HG02943 (cell line): ENCODE measurements around the gene B3GAT3.
"Not testable (repeated sequence)": the region's sequence is repeated elsewhere in the genome, so short reads cannot be mapped to it uniquely, and the experiment has no call there.

Source experiments
- ATAC-seq: cut with Tn5 transposase; IDR thresholded peaks from one replicate; pipeline ENCODE4 v1.9.1; 2021; ENCODE audit warnings: mild to moderate bottlenecking, low read depth, moderate library complexity; ENCODE audit not compliant: unreplicated experiment

The B3GAT3 gene

DNA sequence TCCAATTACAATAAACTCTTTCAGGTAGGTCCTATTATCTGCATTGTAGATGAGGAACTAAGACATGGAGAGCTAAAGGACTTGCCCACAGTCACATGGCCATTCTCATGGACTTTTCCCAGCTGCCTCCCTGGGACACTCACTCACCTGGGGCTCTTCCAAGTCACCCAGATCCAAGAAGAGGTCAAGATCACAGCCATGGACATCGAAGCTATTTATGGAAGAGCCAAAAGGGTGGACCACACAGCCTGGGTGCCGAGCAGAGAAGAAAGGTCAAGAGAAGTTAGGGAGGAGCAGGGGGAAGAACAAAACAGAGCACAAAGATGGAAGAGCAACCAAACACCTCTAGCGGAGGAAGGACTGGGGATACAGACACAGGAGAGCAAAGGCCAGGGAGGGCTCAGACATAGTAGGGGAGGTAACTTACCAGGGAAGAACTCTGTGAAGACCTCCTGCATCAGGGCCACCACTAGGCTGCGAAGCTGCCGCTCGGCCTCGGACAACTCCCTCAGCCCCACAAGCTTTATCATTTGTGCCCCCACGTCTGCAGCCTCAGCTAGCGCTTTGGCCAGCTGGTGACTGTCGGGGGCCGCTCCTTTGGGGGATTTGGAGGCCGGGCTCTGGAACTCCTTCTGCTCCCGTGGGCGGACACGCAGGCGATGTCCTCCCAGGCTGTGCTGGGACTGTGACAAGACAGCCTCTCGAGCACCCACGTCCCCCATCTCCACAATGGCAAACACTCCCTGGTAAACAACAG, 40.6 kb downstream of the B3GAT3 start:
- no peak for ATAC-seq

DNA sequence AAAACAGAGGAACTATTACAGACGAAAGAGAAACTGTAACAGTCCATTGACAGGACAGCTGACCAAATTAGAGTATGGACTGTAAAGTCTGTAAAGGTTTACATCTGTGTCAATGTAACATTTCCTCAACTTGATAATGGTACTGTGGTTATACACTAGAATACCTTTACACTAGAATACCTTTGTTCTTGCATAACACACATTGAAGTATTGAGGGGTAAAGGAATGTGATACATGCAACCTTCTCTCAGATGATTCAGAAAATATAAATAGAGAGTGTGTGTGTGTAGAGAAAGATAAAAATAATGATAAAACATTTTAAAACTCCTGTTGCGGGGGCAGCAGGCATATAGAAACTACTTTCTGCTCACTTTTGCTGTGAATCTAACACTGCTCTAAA, 42.5 kb downstream of the B3GAT3 start:
- ATAC-seq = no peak

DNA sequence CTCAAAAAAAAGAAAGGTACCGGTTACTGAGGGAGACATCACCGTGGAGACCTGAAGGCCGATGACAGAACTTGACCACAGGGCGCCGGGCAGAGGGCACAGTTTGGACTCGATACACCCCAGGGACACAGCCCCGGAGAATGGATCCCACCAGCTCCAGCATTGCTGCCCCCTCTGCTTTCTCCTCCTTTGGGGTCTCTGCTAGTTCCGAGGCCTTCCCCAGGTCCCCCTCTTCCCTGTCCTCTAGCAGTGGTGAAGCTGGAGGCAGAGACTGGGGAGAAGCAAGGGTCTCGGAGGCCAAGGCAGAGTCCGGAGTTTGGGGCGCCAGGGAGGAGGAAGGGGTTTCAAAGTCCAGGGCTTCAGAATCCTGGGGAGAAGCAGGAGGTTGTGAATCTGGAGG, 43.2 kb downstream of the B3GAT3 start:
- ATAC-seq = no peak

DNA sequence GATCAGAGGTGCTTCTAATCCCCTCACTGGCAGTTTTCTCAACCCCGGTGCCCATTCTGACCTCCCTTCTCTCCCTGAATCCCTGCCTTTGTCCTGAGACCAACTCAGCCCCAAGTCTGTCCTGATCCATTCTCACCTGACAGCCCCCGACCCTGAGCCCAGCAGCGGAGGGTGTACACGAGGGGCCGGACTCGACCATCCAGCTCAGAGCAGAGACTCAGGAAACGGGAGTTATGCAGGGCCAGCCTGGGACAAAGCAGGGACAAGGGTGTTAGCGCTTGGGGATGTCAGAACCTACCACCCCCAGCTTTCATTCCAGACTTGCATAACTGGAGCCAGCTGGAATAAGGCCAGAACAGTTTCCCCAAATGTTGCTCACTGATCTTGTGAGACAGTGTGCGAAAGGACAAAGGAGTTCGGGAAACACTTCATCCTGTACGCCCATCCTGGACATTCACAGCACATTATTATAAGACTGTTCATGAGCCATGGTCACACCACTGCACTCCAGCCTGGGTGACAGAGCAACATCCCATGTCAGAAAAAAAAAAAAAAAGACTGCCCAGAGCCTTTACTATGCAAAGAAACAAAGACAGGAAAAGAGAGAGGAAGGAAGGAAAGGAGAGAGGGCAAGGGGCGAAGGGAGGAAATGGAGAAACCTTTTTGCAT, 44.6 kb downstream of the B3GAT3 start:
- ATAC-seq = no peak

DNA sequence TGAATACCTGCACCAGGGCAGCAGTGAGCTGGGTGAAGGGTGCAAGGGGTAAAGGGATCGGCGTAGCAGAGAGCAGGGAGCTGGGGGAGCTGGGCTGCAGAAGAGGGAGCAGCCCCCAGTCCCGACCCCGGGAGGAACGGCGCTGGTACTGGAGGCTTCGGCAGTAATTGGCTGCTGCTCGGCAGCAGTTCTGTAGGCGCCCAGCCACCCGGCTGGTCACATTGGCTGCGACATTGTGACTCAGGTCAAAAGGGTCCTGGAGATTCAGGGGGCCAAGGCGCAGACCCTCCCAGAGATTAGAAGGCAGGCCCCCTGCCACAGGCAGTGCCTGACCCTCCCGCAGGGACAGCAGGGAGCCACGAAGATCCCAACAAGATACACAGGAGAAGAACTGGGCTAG, 45.9 kb downstream of the B3GAT3 start:
- ATAC-seq = no peak

DNA sequence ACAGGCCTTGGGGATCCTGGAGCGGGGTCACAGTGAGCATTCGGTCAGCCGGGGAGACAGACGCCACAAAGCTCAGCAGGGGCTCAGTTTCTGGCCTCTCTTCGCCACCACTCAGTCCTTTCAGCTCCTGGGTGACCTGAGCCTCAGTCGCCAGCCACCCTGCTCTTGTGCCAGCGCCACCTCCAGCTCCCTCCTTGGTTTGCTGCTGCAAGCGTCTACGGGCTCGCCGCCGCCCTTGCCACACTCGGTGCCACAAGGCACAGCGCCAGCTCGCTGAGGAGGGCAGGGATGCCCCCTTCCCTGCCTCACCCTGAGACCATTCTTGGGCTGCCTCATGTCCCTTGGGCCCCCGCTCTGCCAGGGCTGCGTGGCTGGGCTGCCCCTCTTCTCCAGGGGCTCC, 46.6 kb downstream of the B3GAT3 start:
- no peak for ATAC-seq

DNA sequence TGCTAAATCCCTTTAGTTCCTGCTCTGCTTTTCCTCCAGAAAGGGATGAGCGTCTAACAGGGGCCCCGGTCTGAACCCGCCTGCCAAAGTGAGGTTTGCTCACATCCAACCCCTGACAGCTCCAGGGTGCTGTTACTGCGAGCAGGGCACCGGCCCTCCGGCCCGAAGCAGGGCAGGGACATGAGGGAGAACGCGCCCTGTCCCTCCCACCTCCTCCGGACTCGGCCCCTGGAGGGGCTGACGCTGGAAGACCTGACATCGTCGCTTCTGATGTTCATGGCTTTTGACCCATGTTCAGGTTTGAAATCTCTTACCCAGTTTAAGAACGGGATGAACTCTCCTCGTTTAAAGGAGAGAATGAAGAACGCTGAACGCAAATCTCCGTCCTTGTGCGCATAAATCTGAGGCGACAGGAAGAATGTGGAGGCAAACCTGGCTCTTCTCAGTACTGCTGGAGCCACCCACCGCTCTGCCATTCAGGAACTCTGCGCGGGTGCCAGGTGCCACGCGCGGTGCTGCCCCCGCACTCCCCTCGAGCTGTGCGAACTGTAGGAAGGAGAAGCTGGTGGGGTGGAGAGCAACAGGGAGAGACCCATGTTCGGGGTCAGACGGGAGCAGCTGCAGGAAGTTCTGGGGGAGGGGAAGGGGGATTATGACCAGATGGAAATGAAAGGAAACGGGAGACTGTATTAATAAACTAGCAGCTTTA, 47.3 kb downstream of the B3GAT3 start:
- peak; percentile 9 for ATAC-seq

DNA sequence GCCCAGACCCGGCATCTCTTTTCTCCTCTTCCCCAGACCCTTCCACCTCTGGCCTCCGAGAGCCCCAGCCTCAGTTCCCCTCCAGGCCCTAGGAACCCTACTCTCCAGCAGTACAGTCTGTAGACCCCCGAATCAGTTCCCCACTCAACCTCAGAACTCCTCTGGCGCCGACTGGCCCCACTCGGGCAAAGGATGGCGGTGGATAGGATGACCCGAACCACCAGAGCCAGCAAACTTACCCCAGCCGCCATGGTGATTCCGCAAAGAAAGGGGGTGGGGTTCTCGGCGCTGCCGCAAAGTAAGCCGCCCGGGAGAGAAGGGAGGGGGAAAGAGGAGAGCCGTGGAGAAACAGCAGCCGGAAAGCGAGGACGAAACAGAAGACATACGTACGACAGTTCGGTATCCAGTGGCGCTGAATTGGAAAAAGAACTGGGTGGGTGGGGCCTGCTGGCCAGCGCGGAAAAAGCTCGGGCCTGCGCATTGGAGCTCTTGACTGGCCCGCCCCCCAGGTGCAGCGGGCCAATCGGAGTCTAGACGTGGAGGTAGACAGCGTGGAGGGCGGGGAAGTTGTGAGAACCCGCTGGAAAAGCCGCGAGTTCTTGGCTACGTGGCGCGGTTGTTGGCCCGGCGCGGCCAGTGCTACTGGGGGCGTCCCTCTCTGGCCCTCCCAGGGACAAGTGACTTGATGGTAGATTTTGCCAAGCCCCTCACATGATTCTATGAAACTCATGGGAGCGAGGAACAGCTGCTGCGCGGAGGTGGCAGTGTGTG, 48.0 kb downstream of the B3GAT3 start, which contains the start of gene EEF1G:
TSS of gene EEF1G (minus strand) at position 300 of the 771 bp plus-strand sequence. CDS start at position 251, 49 bp downstream.
- ATAC-seq = peak; percentile 91

DNA sequence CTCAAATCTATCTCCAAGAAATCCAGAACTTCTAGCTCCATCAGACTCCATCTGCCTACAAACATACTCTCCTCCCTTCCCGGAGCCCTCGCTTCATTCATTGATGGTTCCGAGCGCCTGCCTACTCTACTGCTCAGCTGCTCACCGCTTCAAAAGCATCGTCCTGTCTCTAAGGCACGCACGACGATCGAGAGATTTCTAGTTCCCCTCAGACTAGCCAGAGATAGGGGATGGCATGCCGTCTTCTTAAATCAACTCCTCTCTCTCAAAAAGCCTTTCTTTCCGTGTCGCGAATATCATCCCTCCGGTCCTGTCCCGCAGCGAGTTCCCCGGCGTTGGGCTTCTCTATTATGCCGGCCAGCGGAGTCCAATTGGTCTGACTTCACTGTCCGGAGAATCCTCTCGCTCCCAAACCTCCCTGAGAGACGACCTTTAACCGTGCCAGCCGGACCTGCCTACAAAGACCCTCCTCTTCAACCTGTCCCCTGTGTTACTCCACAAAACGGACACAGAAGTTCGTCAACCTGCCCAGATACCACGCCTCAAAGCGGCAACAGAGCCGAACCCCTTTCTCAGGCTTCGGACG, 48.7 kb downstream of the B3GAT3 start:
- ATAC-seq = no peak

DNA sequence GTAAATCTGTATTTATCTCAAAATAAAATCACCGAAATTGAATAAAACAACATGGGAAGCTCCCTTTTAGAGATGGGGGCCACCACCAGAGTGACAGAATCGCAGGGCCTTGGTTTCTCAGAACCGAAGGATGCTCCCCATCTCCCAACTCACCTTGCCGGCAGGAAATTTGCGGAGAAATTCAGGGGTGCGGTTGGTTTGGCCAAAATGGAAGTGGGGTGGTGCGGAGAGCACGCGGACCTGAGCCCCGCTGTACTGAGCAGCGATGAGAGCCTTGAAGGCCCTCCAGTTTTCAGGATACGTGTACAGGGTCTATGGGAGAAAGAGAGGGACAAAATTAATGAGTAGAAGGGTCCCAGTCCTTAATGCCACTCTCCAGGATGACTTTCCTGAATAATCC, 49.4 kb downstream of the B3GAT3 start:
- no peak for ATAC-seq

DNA sequence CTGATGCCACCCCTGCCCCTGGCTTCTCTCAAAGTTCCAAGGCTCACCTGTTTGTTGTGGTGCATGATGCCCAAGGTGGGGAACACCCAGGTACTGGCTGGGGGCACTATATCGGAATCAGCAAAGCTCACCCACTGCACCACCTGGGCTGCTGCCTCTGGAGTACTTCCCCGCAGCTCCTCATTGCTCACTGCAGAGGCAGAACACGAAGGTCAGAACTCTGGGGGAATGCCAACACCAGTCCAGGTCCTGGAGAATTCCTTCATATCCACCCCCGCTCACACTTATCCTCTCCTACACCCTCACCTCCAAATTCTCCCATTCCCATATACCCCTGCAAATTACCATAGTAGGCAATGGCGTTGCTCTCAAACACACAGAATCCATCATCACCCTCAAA, 50.3 kb downstream of the B3GAT3 start:
- ATAC-seq = not testable (repeated sequence)

DNA sequence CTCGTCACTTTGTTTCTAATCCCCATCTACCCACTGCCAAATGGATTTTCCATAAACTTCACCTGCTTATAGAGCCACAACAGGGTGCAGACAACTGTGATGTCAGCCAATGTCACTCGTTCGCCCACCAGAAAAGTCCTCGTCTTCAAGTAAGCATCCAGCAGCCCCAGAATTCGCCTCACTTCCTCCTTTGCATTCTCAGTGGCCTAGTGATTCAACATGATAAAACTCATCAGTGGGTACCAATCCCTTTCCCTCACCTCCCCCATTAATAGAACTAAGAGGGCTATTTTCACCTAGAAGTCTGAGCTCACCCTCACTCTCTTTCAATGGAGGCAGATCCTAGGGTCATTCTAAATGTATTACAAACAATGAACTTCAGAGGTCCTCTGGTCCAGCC, 50.9 kb downstream of the B3GAT3 start:
- ATAC-seq = not testable (repeated sequence)

DNA sequence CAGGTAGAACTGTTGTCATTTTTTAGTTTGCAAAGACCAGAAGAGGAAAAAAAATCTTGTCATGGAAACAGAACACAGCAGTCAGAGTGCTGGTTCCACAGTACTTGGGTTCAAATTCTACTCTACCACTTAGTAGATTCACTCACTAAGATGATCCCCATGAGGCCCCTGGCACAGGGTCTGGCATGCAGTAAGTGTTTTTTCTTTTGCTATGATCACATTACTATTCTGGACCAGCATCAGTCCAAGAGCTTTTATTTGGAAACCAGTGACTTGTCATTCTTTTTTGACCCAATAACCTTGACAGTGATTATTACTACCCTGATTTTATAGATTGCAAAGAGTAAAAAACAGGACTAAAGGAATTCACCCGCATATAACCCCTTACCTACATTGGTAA, 52.2 kb downstream of the B3GAT3 start:
- ATAC-seq = no peak

DNA sequence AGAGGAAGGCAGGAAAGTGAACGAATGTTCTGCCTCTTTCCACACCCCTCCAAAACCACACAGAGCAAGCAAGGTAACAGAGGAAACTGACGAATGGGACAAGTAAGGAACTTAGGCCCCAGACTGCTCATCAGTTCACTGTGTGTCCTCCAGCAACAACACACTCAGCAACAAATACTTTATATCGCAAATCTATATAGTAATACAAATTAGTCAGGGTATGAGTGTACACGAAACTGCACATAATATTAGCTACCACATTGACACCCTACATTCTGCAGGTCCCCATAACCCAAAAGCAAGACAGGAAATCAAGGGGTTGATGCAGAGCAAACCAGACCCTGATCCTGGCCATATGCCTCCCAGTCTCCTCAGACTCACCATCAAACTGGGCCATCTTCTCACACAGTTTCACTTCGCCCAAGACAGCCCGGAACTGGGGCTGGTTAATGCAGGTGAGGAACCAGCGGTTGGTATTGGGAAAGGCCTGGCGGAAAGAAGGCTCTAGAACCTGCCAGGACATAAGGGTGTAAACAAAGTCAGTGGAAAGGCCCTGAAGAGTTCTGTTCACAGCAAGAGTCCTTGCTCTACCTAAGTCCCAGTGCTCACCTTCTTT, 54.7 kb downstream of the B3GAT3 start:
- ATAC-seq = no peak

DNA sequence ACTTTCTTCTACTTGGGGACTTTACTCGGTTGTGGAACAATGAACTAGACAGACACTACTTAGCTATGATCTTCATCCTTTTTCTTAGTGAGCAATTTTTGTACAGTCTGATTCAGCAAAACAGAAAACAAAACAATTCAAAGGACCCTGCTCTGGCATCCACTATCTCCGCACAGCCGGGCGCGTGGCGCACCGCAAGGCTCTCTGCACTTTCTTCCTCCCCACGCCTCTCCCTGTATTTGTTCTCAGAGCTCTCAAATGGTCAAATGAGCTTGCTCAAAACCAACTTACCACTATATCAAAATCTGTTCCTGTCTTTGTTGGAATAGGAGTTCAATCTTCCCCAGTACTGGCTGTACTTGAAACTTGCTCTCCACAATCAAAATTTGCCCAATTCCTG, 55.5 kb downstream of the B3GAT3 start:
- ATAC-seq = no peak
